Kidney (tissue), 14 donors: ENCODE results near the gene SMIM29. TPM values are rescaled to one million over a fixed set of nuclear protein-coding genes. Genes with fewer than 3 reads are reported as not detected.
A peak's percentile ranks its signal among the peaks of the same experiment; 100 is the strongest.

Experiments
- DNase-seq, 5 donors: peaks; one replicate each; pipeline ENCODE4 v3.0.0-alpha.2; 2013 to 2020
- FAIRE-seq: peaks from 2 replicates; lab custom pipeline; 2012; peaks lifted over from hg19 to GRCh38; lab: Jason Lieb, UNC
- H3K27ac ChIP-seq, 2 donors: one replicate each; pipeline ENCODE4 v1.7.0; 2013; ENCODE audit warnings: low read depth in 2 of 2, low read length in 2 of 2, inconsistent platforms in 1 of 2
- H3K27me3 ChIP-seq: one replicate; pipeline ENCODE4 v1.7.1; 2013; ENCODE audit warnings: low read length, inconsistent platforms; ENCODE audit not compliant: control insufficient read depth, insufficient read depth
- H3K36me3 ChIP-seq, 3 donors: one replicate each; pipeline versions ENCODE4 v1.7.0 to v1.7.1; 2013; ENCODE audit warnings: low read length in 3 of 3, control low read depth in 1 of 3, inconsistent platforms in 1 of 3; ENCODE audit not compliant: insufficient read depth in 3 of 3, control insufficient read depth in 2 of 3
- H3K4me1 ChIP-seq, 3 donors: one replicate each; pipeline versions ENCODE4 v1.7.0 to v1.7.1; 2013; ENCODE audit warnings: low read length in 3 of 3, inconsistent platforms in 1 of 3, low read depth in 1 of 3; ENCODE audit not compliant: control insufficient read depth in 2 of 3, insufficient read depth in 2 of 3
- H3K4me3 ChIP-seq, 3 donors: one replicate each; pipeline versions ENCODE4 v1.7.0 to v1.8.1; 2013; ENCODE audit warnings: low read length in 3 of 3, control low read depth in 1 of 3, inconsistent platforms in 1 of 3
- H3K9ac ChIP-seq, 3 donors: one replicate each; pipeline versions ENCODE4 v1.7.0 to v1.7.1; 2013; ENCODE audit warnings: low read length in 3 of 3, control low read depth in 1 of 3, inconsistent platforms in 1 of 3
- H3K9me3 ChIP-seq, 3 donors: one replicate each; pipeline versions ENCODE4 v1.7.0 to v1.7.1; 2013; ENCODE audit warnings: low read length in 3 of 3, control low read depth in 1 of 3, inconsistent platforms in 1 of 3; ENCODE audit not compliant: control insufficient read depth in 2 of 3, insufficient read depth in 1 of 3
- intact Hi-C: fragments of 100-400 bp; cut with DNase I; formaldehyde crosslinking; loops from one replicate; pipeline ENCODE4 v1.11.1; 2022
- polyA plus RNA-seq: library from polyadenylated mRNA; stranded (reverse); fragments of 350-450 nt; fragmentation: Illumina TruSeq; extraction: RNeasy Lipid Tissue Mini Kit (QIAGEN cat#74804); gene quantifications from one replicate; pipeline ENCODE4 v1.2.3, GENCODE V29; 2014; ENCODE audit warnings: low read depth, low replicate concordance; ENCODE audit not compliant: insufficient read depth
- total RNA-seq: library from RNA; stranded (reverse); fragmentation: NEBNext Ultra II Directional; extraction: Animal tissue kit (Norgen Biotek cat#: 25700); gene quantifications from one replicate; pipeline ENCODE4 v1.2.1, GENCODE V29; 2021
- TF ChIP-seq, protein P1 (sequence below): IDR thresholded peaks from 3 replicates; pipeline ENCODE4 v1.5.1; 2012; ENCODE audit warnings: mild to moderate bottlenecking, moderate library complexity, borderline replicate concordance; ENCODE audit not compliant: insufficient read depth; ENCODE audit errors: extremely low read depth
- donor health status: control.
- donor health status: control.
- donor health status: control.
- donor health status: control.
- donor health status: control.
- donor health status: DM: yes; HTN: yes; CAD: no.
- donor health status: Normal renal cell carcinoma (clear cell type).

The SMIM29 gene
- total and polyA plus RNA-seq, 2 donors from 2014 or later: 22.6 to 53.5 TPM

- Histone ChIP-seq H3K4me1 (no peaks in the 10 kb centered on the region), H3K4me3 (no peak overlapping the region), H3K9ac (no peak overlapping the region), H3K27me3 (no peaks in the 10 kb centered on the region), H3K36me3 (no peaks in the 10 kb centered on the region), H3K9me3 (no peaks in the 10 kb centered on the region), H3K27ac (no peak overlapping the region)
- DNase-seq (peak in 1 of 5 donors; percentile 18), FAIRE-seq (no peak)
- TF ChIP-seq, protein P1, sequence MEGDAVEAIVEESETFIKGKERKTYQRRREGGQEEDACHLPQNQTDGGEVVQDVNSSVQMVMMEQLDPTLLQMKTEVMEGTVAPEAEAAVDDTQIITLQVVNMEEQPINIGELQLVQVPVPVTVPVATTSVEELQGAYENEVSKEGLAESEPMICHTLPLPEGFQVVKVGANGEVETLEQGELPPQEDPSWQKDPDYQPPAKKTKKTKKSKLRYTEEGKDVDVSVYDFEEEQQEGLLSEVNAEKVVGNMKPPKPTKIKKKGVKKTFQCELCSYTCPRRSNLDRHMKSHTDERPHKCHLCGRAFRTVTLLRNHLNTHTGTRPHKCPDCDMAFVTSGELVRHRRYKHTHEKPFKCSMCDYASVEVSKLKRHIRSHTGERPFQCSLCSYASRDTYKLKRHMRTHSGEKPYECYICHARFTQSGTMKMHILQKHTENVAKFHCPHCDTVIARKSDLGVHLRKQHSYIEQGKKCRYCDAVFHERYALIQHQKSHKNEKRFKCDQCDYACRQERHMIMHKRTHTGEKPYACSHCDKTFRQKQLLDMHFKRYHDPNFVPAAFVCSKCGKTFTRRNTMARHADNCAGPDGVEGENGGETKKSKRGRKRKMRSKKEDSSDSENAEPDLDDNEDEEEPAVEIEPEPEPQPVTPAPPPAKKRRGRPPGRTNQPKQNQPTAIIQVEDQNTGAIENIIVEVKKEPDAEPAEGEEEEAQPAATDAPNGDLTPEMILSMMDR: no peak
- intact Hi-C loops: no loop called here
Observed at GRCh38 chr6:34207695-34208443, 40.9 kb downstream of the SMIM29 start.

DNA sequence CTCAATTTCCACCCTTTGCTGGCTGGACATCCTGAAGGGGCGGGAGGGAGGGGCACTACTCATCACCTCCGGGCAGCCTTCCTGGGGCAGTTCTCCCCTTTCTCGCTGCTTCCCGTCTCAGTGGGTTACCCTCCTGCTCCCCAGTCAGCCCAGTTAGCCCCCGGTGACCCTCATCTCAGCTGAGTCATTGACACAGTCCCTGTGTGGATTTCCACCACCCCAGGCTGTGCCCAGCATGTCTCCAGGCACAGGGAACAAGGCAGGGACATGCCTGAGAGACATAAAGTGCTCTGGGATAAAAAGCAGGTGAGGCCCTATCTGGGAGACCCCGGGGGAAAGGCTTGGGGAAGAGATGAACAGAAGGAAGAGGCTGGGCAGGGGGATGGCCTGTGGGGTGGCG is 42.1 kb downstream of the SMIM29 start:
- H3K27ac ChIP-seq: no peak overlapping the region
- DNase-seq: peak in 1 of 5 donors; percentile 20
- H3K9ac ChIP-seq: no peak overlapping the region
- no peak overlapping the region for H3K4me3 ChIP-seq
- FAIRE-seq: no peak
- H3K36me3 ChIP-seq: no peaks in the 10 kb centered on the region
- intact Hi-C loops: no loop called here
- no peaks in the 10 kb centered on the region for H3K27me3 ChIP-seq
- TF ChIP-seq, protein P1: no peak
- no peaks in the 10 kb centered on the region for H3K4me1 ChIP-seq
- H3K9me3 ChIP-seq: no peaks in the 10 kb centered on the region

GRCh38 chr6:34205916-34206315 is 42.9 kb downstream of the SMIM29 start:
- Histone ChIP-seq H3K4me1 (no peaks in the 10 kb centered on the region), H3K9ac (no peak overlapping the region), H3K27me3 (no peaks in the 10 kb centered on the region), H3K4me3 (no peak overlapping the region), H3K36me3 (no peaks in the 10 kb centered on the region), H3K27ac (no peak overlapping the region), H3K9me3 (no peaks in the 10 kb centered on the region)
- TF ChIP-seq, protein P1: no peak
- DNase-seq (peak in 1 of 5 donors; percentile 9), FAIRE-seq (no peak)
- intact Hi-C loops: no loop called here
